Nephron progenitor cell (in vitro differentiated cells): ENCODE data around the gene MTARC1.

ENCODE experiments used
- DNase-seq: peaks from one replicate; pipeline ENCODE4 v3.0.0; 2021
- H3K27ac Mint-ChIP-seq: 2 replicates; pipeline ENCODE4 v1.8.0; 2021; ENCODE audit warnings: mild to moderate bottlenecking, moderate library complexity, mixed read lengths
- H3K27me3 Mint-ChIP-seq: 2 replicates; pipeline ENCODE4 v1.8.0; 2021; ENCODE audit warnings: mild to moderate bottlenecking, low read depth, mixed read lengths; ENCODE audit not compliant: poor library complexity
- H3K36me3 Mint-ChIP-seq: 2 replicates; pipeline ENCODE4 v1.8.0; 2021; ENCODE audit warnings: low read depth, mixed read lengths
- H3K4me1 Mint-ChIP-seq: 2 replicates; pipeline ENCODE4 v1.8.0; 2021; ENCODE audit warnings: mixed read lengths
- H3K4me3 Mint-ChIP-seq: 2 replicates; pipeline ENCODE4 v1.8.0; 2021; ENCODE audit warnings: mild to moderate bottlenecking, moderate library complexity, mixed read lengths
- H3K9me3 Mint-ChIP-seq: 2 replicates; pipeline ENCODE4 v1.8.0; 2021; ENCODE audit warnings: mild to moderate bottlenecking, moderate library complexity, mixed read lengths
- CTCF ChIP-seq: fragments of 200-600 bp; sonication (generic); IDR thresholded peaks from 2 replicates; pipeline ENCODE4 v1.5.0; 2021; ENCODE audit warnings: antibody characterized with exemption

The MTARC1 gene

GRCh38 chr1:220807726-220808125 lies 21.0 kb downstream of the MTARC1 start:
- H3K36me3 Mint-ChIP-seq, result peaks cover 45% of the 10 kb centered on the region
- TF ChIP-seq CTCF, result no peak
- peak overlapping the region; percentile 91 for H3K27ac Mint-ChIP-seq
- peak overlapping the region; percentile 51 for H3K4me3 Mint-ChIP-seq
- peaks cover 74% of the 10 kb centered on the region for H3K4me1 Mint-ChIP-seq
- H3K9me3 Mint-ChIP-seq, result no peaks in the 10 kb centered on the region
- H3K27me3 Mint-ChIP-seq, result peaks cover 4% of the 10 kb centered on the region
- DNase-seq, result no peak

- H3K9me3 Mint-ChIP-seq, result no peaks in the 10 kb centered on the region
- peaks cover 65% of the 10 kb centered on the region for H3K4me1 Mint-ChIP-seq
- H3K27ac Mint-ChIP-seq, result peak overlapping the region; percentile 91
- peaks cover 45% of the 10 kb centered on the region for H3K36me3 Mint-ChIP-seq
- peaks cover 4% of the 10 kb centered on the region for H3K27me3 Mint-ChIP-seq
- peak overlapping the region; percentile 51 for H3K4me3 Mint-ChIP-seq
- no peak for TF ChIP-seq CTCF
- DNase-seq, result peak; percentile 49
These were observed 21.9 kb downstream of the MTARC1 start for GRCh38 chr1:220808345-220809186.

DNA sequence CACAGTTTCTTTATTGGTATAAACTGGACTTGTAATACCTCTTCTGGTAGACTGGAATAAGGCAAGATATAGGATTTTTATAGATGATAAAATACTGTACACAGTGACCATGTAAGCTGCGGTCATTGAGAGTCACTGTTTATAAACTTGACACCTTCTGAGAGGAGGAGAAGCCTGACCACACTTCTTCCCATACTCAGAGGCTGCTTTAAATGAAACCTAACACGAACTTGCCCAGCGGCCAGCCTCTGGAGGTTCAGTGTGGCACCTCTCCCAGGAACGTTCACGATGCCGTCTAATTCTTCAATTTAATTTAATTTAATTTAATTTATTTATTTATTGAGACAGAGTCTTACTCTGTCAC lies 22.5 kb downstream of the MTARC1 start:
- H3K9me3 Mint-ChIP-seq, result no peaks in the 10 kb centered on the region

DNA sequence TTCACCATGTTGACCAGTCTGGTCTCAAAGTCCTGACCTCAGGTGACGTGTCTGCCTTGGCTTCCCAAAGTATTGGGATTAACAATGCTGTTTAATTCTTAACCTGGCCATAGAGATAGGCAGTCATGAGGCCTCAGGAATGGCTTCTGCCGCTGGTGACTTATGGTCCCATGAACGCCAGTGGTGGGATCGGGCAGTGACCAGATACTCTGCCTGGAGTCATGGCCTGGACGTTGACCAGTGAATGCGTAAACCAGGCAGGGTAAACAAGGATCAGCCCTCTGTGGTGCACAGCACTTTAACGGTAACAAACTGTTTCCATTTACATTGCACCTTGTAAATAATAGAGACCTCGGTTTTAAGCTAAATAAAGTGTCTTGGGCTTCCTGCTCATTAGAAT lies 23.0 kb downstream of the MTARC1 start:
- peaks cover 4% of the 10 kb centered on the region for H3K27me3 Mint-ChIP-seq
- H3K9me3 Mint-ChIP-seq, result no peaks in the 10 kb centered on the region
- peaks cover 54% of the 10 kb centered on the region for H3K4me1 Mint-ChIP-seq
- no peak overlapping the region for H3K4me3 Mint-ChIP-seq
- H3K27ac Mint-ChIP-seq, result no peak overlapping the region
- TF ChIP-seq CTCF, result no peak
- no peak for DNase-seq
- peaks cover 50% of the 10 kb centered on the region for H3K36me3 Mint-ChIP-seq

More for the DNA sequence above, 22.5 kb downstream of the MTARC1 start:
- Mint-ChIP-seq H3K4me3 (no peak overlapping the region), H3K36me3 (peaks cover 45% of the 10 kb centered on the region), H3K4me1 (peaks cover 59% of the 10 kb centered on the region), H3K27me3 (peaks cover 4% of the 10 kb centered on the region), H3K27ac (no peak overlapping the region)
- no peak for TF ChIP-seq CTCF
- no peak for DNase-seq

DNA sequence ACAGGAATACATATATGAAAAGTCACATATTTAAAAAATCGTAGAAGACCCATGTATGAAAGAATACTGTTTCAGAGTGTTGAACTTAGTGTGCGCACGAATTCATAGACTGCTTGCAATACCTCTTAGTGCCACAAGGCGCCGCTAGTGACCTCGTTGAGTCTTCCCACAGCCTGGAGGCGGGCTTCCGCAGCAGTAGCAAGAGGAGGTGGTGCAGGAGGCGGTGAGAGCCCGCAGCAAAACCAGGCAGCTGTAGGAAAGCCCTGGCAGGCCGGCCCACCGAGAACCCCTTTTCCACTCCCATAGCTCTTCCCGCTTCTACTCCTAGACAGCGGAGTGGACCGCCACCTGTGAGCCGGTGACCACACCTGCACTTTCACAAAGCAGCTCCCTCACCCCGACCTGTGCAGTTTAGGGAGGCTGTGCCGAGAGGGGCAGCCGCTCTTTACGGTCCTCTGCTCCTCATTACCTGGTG lies 23.5 kb downstream of the MTARC1 start:
- peaks cover 48% of the 10 kb centered on the region for H3K36me3 Mint-ChIP-seq
- TF ChIP-seq CTCF, result peak; percentile 98
- H3K27me3 Mint-ChIP-seq, result peaks cover 4% of the 10 kb centered on the region
- DNase-seq, result peak; percentile 81
- peaks cover 49% of the 10 kb centered on the region for H3K4me1 Mint-ChIP-seq
- H3K4me3 Mint-ChIP-seq, result peak overlapping the region; percentile 65
- H3K9me3 Mint-ChIP-seq, result no peaks in the 10 kb centered on the region
- H3K27ac Mint-ChIP-seq, result no peak overlapping the region

- Mint-ChIP-seq H3K36me3 (peaks cover 53% of the 10 kb centered on the region), H3K4me3 (no peak overlapping the region), H3K27me3 (peaks cover 4% of the 10 kb centered on the region), H3K4me1 (peaks cover 48% of the 10 kb centered on the region), H3K9me3 (no peaks in the 10 kb centered on the region), H3K27ac (no peak overlapping the region)
- no peak for DNase-seq
- no peak for TF ChIP-seq CTCF
These were observed 24.2 kb downstream of the MTARC1 start for GRCh38 chr1:220810963-220811362.
